WTC11 (cell line): ENCODE measurements around the gene ADH7.

Source experiments
- JAZF1 ChIP-seq: fragments of 250-450 bp; sonication (Bioruptor Pico); IDR thresholded peaks from 2 replicates; pipeline ENCODE4 v1.9.0; 2021; ENCODE audit warnings: moderate library complexity, mild to moderate bottlenecking, inconsistent platforms
- NFATC4 ChIP-seq: fragments of 250-450 bp; sonication (Bioruptor Pico); IDR thresholded peaks from 2 replicates; pipeline ENCODE4 v1.9.0; 2021; ENCODE audit warnings: mild to moderate bottlenecking
- SP1 ChIP-seq: sonication (generic); formaldehyde crosslinking; conservative IDR thresholded peaks from 2 replicates; pipeline ENCODE4 v1.8.1; 2022; ENCODE audit warnings: missing genetic modification reagents
- ZNF263 ChIP-seq: sonication (generic); formaldehyde crosslinking; IDR thresholded peaks from 2 replicates; pipeline ENCODE4 v1.8.1; 2022; ENCODE audit warnings: low read depth, mild to moderate bottlenecking, moderate library complexity, missing genetic modification reagents
- ZNF423 ChIP-seq: fragments of 250-450 bp; sonication (Bioruptor Pico); IDR thresholded peaks from 2 replicates; pipeline ENCODE4 v2.1.2; 2022; ENCODE audit warnings: mild to moderate bottlenecking, moderate library complexity
- TF ChIP-seq, protein P1 (sequence below): fragments of 200-600 bp; IDR thresholded peaks from 2 replicates; pipeline ENCODE4 v1.8.0; 2022; ENCODE audit warnings: antibody characterized with exemption
- TF ChIP-seq, protein P2 (sequence below): sonication (generic); formaldehyde crosslinking; IDR thresholded peaks from 2 replicates; pipeline ENCODE4 v1.8.0; 2022; ENCODE audit warnings: mild to moderate bottlenecking, missing genetic modification reagents
- TF ChIP-seq, protein P3 (sequence below): sonication (generic); formaldehyde crosslinking; IDR thresholded peaks from 2 replicates; pipeline ENCODE4 v1.8.1; 2022; ENCODE audit warnings: mild to moderate bottlenecking, missing genetic modification reagents, moderate library complexity, borderline replicate concordance

DNA sequence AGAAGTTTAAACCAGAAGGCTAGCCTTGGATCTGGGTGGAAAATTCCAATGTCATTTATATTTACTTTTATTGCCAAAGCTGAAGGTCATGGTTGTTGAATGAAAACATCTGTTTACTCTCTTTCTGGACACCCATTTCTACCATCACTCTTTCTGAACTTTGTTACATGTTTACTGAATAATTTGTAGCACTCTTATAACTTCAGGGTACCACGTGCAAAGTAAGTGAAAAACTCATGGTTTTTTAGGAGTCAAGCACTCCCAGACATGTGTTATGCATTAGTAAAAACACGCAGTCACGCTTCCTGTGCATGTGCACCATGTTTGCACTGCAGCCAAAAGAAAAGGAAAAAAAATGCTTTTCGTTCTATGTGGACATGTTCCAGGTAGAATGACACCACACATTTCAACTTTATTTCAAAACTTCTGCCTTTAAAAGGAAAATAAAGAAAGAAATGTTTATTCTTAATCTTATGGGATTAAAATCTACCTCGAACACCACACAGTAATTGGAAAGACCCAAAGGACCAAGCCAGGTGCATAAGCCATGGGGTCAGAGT, 51.2 kb downstream of the ADH7 start:
- TF ChIP-seq, protein P1, sequence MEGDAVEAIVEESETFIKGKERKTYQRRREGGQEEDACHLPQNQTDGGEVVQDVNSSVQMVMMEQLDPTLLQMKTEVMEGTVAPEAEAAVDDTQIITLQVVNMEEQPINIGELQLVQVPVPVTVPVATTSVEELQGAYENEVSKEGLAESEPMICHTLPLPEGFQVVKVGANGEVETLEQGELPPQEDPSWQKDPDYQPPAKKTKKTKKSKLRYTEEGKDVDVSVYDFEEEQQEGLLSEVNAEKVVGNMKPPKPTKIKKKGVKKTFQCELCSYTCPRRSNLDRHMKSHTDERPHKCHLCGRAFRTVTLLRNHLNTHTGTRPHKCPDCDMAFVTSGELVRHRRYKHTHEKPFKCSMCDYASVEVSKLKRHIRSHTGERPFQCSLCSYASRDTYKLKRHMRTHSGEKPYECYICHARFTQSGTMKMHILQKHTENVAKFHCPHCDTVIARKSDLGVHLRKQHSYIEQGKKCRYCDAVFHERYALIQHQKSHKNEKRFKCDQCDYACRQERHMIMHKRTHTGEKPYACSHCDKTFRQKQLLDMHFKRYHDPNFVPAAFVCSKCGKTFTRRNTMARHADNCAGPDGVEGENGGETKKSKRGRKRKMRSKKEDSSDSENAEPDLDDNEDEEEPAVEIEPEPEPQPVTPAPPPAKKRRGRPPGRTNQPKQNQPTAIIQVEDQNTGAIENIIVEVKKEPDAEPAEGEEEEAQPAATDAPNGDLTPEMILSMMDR: no peak
- no peak for TF ChIP-seq JAZF1 (CRISPR knock-in tag)
- TF ChIP-seq, protein P2, sequence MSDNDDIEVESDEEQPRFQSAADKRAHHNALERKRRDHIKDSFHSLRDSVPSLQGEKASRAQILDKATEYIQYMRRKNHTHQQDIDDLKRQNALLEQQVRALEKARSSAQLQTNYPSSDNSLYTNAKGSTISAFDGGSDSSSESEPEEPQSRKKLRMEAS (CRISPR knock-in tag): no peak
- no peak for TF ChIP-seq ZNF263 (CRISPR knock-in tag)
- TF ChIP-seq SP1 (CRISPR knock-in tag): no peak
- TF ChIP-seq, protein P3, sequence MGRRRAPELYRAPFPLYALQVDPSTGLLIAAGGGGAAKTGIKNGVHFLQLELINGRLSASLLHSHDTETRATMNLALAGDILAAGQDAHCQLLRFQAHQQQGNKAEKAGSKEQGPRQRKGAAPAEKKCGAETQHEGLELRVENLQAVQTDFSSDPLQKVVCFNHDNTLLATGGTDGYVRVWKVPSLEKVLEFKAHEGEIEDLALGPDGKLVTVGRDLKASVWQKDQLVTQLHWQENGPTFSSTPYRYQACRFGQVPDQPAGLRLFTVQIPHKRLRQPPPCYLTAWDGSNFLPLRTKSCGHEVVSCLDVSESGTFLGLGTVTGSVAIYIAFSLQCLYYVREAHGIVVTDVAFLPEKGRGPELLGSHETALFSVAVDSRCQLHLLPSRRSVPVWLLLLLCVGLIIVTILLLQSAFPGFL: no peak
- no peak for TF ChIP-seq ZNF423
- TF ChIP-seq NFATC4 (CRISPR knock-in tag): no peak
